NB4 (cell line): ENCODE results near the gene RIPK4.

Source experiments
- POLR2A ChIP-seq: IDR thresholded peaks from 2 replicates; pipeline ENCODE4 v1.6.1; 2011; ENCODE audit warnings: mild to moderate bottlenecking; ENCODE audit not compliant: insufficient read length; ENCODE audit errors: extremely low read depth
- TF ChIP-seq, protein P1 (sequence below): IDR thresholded peaks from one replicate; pipeline ENCODE4 v1.5.1; 2012; ENCODE audit warnings: low read depth, low read length
- TF ChIP-seq, protein P2 (sequence below): IDR thresholded peaks from 2 replicates; pipeline ENCODE4 v1.6.1; 2011; ENCODE audit warnings: low read depth, low read length

DNA sequence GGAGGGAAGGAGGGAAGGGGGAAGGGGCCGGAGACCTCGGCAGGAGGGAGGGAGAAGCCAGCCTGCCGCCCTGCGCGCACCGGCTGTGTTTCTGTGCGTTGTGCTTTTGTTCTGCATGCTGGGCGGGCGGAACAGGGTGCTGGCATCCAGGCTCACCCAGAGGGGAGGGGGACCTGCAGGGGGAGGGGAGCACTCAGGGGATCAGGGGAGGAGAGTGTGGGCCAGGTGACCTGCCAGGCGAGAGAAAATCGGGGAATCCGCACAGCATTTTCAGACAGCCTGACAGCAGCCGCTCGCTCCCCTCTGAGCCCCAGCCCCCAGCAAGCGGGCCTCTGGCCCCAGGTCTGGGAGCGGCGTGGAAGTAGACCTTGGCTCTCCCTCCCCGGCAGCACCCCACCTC lies 54.7 kb downstream of the RIPK4 start:
- TF ChIP-seq, protein P1, sequence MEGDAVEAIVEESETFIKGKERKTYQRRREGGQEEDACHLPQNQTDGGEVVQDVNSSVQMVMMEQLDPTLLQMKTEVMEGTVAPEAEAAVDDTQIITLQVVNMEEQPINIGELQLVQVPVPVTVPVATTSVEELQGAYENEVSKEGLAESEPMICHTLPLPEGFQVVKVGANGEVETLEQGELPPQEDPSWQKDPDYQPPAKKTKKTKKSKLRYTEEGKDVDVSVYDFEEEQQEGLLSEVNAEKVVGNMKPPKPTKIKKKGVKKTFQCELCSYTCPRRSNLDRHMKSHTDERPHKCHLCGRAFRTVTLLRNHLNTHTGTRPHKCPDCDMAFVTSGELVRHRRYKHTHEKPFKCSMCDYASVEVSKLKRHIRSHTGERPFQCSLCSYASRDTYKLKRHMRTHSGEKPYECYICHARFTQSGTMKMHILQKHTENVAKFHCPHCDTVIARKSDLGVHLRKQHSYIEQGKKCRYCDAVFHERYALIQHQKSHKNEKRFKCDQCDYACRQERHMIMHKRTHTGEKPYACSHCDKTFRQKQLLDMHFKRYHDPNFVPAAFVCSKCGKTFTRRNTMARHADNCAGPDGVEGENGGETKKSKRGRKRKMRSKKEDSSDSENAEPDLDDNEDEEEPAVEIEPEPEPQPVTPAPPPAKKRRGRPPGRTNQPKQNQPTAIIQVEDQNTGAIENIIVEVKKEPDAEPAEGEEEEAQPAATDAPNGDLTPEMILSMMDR = no peak
- no peak for TF ChIP-seq POLR2A
- TF ChIP-seq, protein P2, sequence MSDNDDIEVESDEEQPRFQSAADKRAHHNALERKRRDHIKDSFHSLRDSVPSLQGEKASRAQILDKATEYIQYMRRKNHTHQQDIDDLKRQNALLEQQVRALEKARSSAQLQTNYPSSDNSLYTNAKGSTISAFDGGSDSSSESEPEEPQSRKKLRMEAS = no peak
